C4-2B (cell line): Measurements from ENCODE around the gene NR3C2.
"Not testable (repeated sequence)": the region's sequence is repeated elsewhere in the genome, so short reads cannot be mapped to it uniquely, and the experiment has no call there.

ENCODE experiments used
- H3K27ac ChIP-seq: fragments of 450-650 bp; 2 replicates; pipeline ENCODE4 v1.5.1; 2017
- CTCF ChIP-seq: fragments of 450-650 bp; conservative IDR thresholded peaks from 2 replicates; pipeline ENCODE4 v1.5.1; 2017; ENCODE audit warnings: mild to moderate bottlenecking
- ZFX ChIP-seq: fragments of 450-650 bp; IDR thresholded peaks from 2 replicates; pipeline ENCODE4 v1.6.1; 2017

NR3C2 gene

GRCh38 chr4:148126825-148127224 lies 315.4 kb downstream of the NR3C2 start:
- TF ChIP-seq ZFX: no peak
- no peak for TF ChIP-seq CTCF
- H3K27ac ChIP-seq: no peak overlapping the region

GRCh38 chr4:148124512-148124911 lies 317.7 kb downstream of the NR3C2 start:
- H3K27ac ChIP-seq: no peak overlapping the region
- TF ChIP-seq CTCF (no peak), ZFX (no peak)

GRCh38 chr4:148123161-148123560 lies 319.1 kb downstream of the NR3C2 start:
- not testable (repeated sequence) for H3K27ac ChIP-seq

GRCh38 chr4:148120216-148120615 lies 322.0 kb downstream of the NR3C2 start:
- TF ChIP-seq ZFX (no peak), CTCF (no peak)
- no peak overlapping the region for H3K27ac ChIP-seq

- no peak overlapping the region for H3K27ac ChIP-seq
- TF ChIP-seq ZFX: no peak
Observed at GRCh38 chr4:148118633-148119032, 323.6 kb downstream of the NR3C2 start.

- no peak for TF ChIP-seq CTCF
- TF ChIP-seq ZFX: no peak
- H3K27ac ChIP-seq: no peak overlapping the region
Observed at GRCh38 chr4:148118179-148118578, 324.0 kb downstream of the NR3C2 start.

GRCh38 chr4:148116969-148117368 lies 325.2 kb downstream of the NR3C2 start:
- no peak for TF ChIP-seq ZFX
- TF ChIP-seq CTCF: no peak
- no peak overlapping the region for H3K27ac ChIP-seq

GRCh38 chr4:148116264-148116663 lies 325.9 kb downstream of the NR3C2 start:
- TF ChIP-seq ZFX (no peak), CTCF (no peak)
- no peak overlapping the region for H3K27ac ChIP-seq

GRCh38 chr4:148114436-148114835 lies 327.8 kb downstream of the NR3C2 start:
- no peak overlapping the region for H3K27ac ChIP-seq

More at GRCh38 chr4:148114436-148114835, 327.8 kb downstream of the NR3C2 start:
- TF ChIP-seq ZFX (no peak), CTCF (no peak)
